Mucosa of rectum (tissue), 2 donors: Measurements from ENCODE around the gene A2ML1.
"Not testable (repeated sequence)": the region's sequence is repeated elsewhere in the genome, so short reads cannot be mapped to it uniquely, and the experiment has no call there.

Experiments
- H3K27ac ChIP-seq, 2 donors: one replicate each; pipeline ENCODE4 v1.7.0; 2013; ENCODE audit warnings: inconsistent platforms in 2 of 2, low read depth in 2 of 2, low read length in 2 of 2
- H3K27me3 ChIP-seq, 2 donors: one replicate each; pipeline ENCODE4 v1.7.0; 2013; ENCODE audit warnings: low read length in 2 of 2; ENCODE audit not compliant: control insufficient read depth in 2 of 2, insufficient read depth in 2 of 2
- H3K36me3 ChIP-seq, 2 donors: one replicate each; pipeline ENCODE4 v1.7.0; 2013; ENCODE audit warnings: low read length in 2 of 2; ENCODE audit not compliant: control insufficient read depth in 2 of 2, insufficient read depth in 2 of 2
- H3K4me1 ChIP-seq, 2 donors: one replicate each; pipeline ENCODE4 v1.7.0; 2013; ENCODE audit warnings: low read length in 2 of 2, mild to moderate bottlenecking in 1 of 2; ENCODE audit not compliant: control insufficient read depth in 2 of 2, insufficient read depth in 2 of 2
- H3K4me3 ChIP-seq, 2 donors: one replicate each; pipeline ENCODE4 v1.7.0; 2013; ENCODE audit warnings: low read length in 2 of 2
- H3K9ac ChIP-seq, 2 donors: one replicate each; pipeline ENCODE4 v1.7.0; 2013; ENCODE audit warnings: low read length in 2 of 2, low read depth in 1 of 2, mild to moderate bottlenecking in 1 of 2
- H3K9me3 ChIP-seq, 2 donors: one replicate each; pipeline ENCODE4 v1.7.0; 2013; ENCODE audit warnings: low read length in 2 of 2; ENCODE audit not compliant: control insufficient read depth in 2 of 2
- donor health status: healthy.
- donor health status: Normal muscosa, but diverticular disease.

The A2ML1 gene

DNA sequence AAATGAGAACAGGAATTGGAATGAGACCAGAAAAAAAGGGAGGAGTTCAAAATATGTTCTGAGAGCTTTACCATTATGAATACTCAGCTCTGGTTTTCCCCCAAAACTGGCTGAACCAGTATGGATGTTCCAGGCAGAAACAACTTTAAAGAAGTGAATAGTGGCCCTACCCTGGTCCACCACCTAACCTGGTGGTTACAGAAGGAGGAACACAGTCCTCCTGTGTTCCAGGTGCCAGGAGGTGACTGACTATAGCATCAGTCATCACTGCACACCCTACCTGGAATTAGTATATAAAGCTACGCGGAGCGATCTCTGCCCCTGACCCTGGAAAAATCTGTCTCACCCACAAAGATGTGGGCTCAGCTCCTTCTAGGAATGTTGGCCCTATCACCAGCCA is at the start of gene A2ML1:
A2ML1 (plus strand) TSS at position 324 of the 400 bp plus-strand sequence; CDS start at position 355, 31 bp downstream.
- Histone ChIP-seq H3K9ac (no peak within 1 kb of the TSS), H3K9me3 (no peaks in the 10 kb centered on the region), H3K4me3 (no peak within 1 kb of the TSS), H3K27me3 (no peaks in the 10 kb centered on the region), H3K36me3 (no peaks in the 10 kb centered on the region), H3K27ac (no peak within 1 kb of the TSS), H3K4me1 (no peaks in the 10 kb centered on the region)

DNA sequence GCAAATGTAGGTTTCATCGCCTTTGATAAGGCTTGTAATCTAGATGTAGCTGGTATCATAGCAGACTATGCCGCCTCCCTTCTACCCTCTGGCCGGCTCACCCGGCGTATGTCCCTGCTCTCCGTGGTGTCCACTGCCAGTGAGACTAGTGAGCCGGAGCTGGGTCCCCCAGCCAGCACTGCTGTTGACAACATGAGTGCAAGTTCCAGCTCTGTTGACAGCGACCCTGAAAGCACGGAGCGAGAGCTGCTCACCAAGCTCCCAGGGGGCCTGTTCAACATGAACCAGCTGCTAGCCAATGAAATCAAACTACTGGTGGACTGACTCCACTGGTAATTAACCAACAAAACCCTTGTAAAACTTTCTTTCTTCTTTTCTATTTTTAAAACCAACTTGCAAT is 49.0 kb upstream of the A2ML1 start:
- Histone ChIP-seq H3K27ac (no peak overlapping the region), H3K9me3 (no peaks in the 10 kb centered on the region)

DNA sequence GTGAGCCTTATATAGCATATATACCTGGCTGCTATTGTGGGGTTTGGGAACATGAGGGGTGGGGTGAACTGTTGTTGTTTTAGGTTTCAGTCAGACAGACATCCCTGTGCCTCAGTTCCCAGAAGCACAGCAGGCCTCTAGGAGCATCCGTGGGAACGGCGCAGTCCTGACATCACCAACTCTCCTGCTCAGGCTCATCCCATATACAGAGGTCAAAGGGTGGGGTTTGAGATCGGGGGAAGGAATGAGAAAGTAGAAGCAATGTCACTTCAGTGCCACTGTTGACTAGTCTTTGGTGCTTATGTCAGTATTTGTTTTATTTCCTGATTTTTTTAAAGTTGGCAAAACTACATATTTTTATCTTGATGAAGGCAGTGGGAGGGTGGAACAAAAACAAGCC is 43.1 kb upstream of the A2ML1 start:
- Histone ChIP-seq H3K27ac (no peak overlapping the region), H3K4me1 (no peaks in the 10 kb centered on the region), H3K9me3 (no peaks in the 10 kb centered on the region), H3K27me3 (no peaks in the 10 kb centered on the region), H3K9ac (no peak overlapping the region), H3K4me3 (no peak overlapping the region), H3K36me3 (no peaks in the 10 kb centered on the region)

More for the DNA sequence above, 49.0 kb upstream of the A2ML1 start:
- no peaks in the 10 kb centered on the region for H3K4me1 ChIP-seq
- no peak overlapping the region for H3K4me3 ChIP-seq
- no peak overlapping the region for H3K9ac ChIP-seq
- peaks cover 0 to 2% of the 10 kb centered on the region in 2 donors for H3K36me3 ChIP-seq
- no peaks in the 10 kb centered on the region for H3K27me3 ChIP-seq

- Histone ChIP-seq H3K27me3 (no peaks in the 10 kb centered on the region), H3K9ac (no peak overlapping the region), H3K9me3 (no peaks in the 10 kb centered on the region), H3K27ac (no peak overlapping the region), H3K4me3 (no peak overlapping the region), H3K4me1 (no peaks in the 10 kb centered on the region), H3K36me3 (no peaks in the 10 kb centered on the region)
Measured at GRCh38 chr12:8779862-8780261, 42.6 kb upstream of the A2ML1 start.

DNA sequence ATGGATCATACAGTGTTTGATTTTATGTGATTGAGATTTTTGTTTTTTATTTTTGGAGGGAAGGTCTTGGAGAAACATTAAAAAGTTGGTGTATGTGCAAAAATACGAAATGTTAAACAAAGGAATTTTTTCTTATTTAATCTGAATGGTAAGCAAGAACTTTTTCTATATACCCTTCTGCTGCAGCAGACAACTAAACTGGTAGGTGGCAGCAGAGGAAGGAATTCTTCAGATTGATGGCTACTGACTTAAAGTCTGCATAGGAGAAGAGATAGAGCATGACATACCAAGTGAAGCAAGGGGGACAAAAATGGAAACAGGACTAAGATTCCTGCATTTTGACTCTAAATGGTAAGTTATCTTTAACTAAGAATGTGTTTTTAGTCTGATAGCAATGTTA is 42.0 kb upstream of the A2ML1 start:
- Histone ChIP-seq H3K4me3 (no peak overlapping the region), H3K27me3 (no peaks in the 10 kb centered on the region), H3K4me1 (no peaks in the 10 kb centered on the region), H3K9me3 (no peaks in the 10 kb centered on the region), H3K36me3 (no peaks in the 10 kb centered on the region), H3K9ac (no peak overlapping the region), H3K27ac (no peak overlapping the region)

DNA sequence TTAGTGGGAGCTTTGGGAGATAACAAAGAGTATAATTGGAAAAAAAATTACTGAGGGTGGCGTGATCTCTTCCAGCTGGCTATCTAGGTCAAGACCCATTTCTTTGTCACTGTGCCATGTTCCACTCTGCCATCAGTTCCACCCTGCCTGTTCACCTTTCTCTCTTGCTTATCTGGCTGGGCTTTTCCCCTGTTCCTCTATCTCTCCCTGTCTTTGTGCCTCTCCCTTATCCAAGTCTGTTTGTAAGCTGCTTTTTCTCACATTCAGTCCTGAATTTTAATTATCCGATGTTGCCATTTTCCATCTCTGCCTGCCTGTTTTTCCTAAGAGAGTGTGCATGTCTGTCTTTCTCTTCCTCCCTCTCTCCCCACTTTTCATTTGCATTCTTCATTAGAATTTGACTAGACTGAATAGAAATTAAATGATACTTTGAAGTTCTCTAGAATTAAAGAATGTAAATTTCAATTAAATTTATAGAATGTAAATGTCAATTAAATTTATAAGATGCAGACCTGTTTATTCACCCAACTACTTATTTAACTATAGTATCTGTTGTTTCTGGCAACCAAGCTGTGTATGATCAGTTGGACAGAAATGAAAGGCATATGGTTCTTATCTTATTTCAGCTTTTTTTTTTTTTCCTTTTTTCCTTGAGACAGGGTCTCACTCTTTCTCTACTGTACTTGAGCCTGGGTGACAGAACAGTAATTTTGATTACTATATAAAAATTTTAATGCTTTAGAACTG is 40.9 kb upstream of the A2ML1 start:
- H3K9me3 ChIP-seq, result no peaks in the 10 kb centered on the region
- no peaks in the 10 kb centered on the region for H3K36me3 ChIP-seq
- no peaks in the 10 kb centered on the region for H3K27me3 ChIP-seq
- no peak overlapping the region for H3K4me3 ChIP-seq
- H3K4me1 ChIP-seq, result no peaks in the 10 kb centered on the region
- no peak overlapping the region for H3K27ac ChIP-seq
- H3K9ac ChIP-seq, result no peak overlapping the region

DNA sequence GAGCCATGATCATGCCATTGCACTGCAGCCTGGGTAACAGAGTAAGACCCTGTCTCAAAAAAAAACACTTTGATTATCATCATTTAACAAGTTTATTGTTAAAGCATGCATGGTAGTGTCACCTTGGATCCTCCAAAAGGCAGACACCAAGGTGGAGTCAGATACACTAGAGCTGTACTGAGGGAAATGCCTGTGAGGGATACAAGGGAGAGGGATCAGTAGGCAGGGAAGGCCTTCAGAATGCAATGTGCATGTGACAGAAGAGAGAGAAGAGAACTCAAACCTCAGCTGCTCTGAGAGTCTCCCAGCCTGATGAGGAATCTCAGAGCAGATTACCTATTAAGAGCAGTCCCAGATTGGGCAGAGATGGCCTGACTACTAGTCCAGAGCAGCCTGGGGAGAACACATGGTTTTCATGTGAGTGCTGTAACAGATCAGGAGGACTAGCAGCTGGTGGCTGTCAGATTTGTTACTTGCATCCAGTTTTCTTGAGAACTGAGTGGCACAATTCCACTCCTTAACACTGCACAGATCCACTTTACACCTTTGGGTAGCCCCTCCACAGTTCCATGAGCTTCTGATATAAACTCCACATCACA is 38.0 kb upstream of the A2ML1 start:
- Histone ChIP-seq H3K4me3 (no peak overlapping the region), H3K27me3 (no peaks in the 10 kb centered on the region), H3K4me1 (no peaks in the 10 kb centered on the region), H3K27ac (no peak overlapping the region), H3K36me3 (no peaks in the 10 kb centered on the region), H3K9me3 (no peaks in the 10 kb centered on the region), H3K9ac (no peak overlapping the region)

- Histone ChIP-seq H3K27me3 (no peaks in the 10 kb centered on the region), H3K27ac (no peak overlapping the region), H3K9ac (no peak overlapping the region), H3K4me3 (no peak overlapping the region), H3K9me3 (no peaks in the 10 kb centered on the region), H3K36me3 (no peaks in the 10 kb centered on the region), H3K4me1 (no peaks in the 10 kb centered on the region)
Measured at GRCh38 chr12:8785499-8785898, 36.9 kb upstream of the A2ML1 start.

DNA sequence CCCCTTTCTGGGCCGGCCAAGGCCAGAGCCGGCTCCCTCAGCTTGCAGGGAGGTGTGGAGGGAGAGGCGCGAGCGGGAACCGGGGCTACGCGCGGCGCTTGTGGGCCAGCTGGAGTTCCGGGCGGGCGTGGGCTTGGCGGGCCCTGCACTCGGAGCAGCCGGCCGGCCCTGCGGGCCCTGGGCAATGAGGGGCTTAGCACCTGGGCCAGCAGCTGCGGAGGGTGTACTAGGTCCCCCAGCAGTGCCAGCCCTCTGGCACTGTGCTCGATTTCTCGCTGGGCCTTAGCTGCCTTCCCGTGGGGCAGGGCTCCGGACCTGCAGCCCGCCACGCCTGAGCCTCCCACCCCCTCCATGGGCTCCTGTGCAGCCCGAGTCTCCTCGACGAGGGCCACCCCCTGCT is 35.2 kb upstream of the A2ML1 start:
- not testable (repeated sequence) for H3K36me3 ChIP-seq, H3K27ac ChIP-seq, H3K27me3 ChIP-seq, H3K9me3 ChIP-seq, H3K4me3 ChIP-seq, H3K4me1 ChIP-seq, H3K9ac ChIP-seq

GRCh38 chr12:8788706-8789105 is 33.7 kb upstream of the A2ML1 start:
- H3K9me3 ChIP-seq, H3K9ac ChIP-seq, H3K4me3 ChIP-seq, H3K4me1 ChIP-seq, H3K27me3 ChIP-seq, H3K36me3 ChIP-seq, H3K27ac ChIP-seq: not testable (repeated sequence)
